ENCODE results near the gene EPN3.

DNA sequence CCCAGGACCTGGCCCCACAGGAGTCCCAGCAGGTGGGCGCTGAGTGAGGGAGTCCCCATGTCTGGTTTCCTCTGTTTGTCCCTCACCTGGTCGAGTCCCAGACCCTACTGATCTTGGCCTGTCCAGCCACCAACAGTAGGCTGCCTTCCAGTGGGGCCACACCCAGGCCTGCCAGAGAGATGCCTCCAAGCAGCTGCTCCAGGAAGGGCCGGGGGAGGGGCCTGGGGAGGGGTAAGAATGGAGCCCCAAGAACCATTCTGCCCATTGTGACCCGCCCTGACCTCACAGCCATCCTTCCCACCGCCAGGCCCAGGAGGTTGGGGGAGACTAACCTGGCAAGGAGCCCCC, 15.2 kb downstream of the EPN3 start:
- TF ChIP-seq, protein P1, sequence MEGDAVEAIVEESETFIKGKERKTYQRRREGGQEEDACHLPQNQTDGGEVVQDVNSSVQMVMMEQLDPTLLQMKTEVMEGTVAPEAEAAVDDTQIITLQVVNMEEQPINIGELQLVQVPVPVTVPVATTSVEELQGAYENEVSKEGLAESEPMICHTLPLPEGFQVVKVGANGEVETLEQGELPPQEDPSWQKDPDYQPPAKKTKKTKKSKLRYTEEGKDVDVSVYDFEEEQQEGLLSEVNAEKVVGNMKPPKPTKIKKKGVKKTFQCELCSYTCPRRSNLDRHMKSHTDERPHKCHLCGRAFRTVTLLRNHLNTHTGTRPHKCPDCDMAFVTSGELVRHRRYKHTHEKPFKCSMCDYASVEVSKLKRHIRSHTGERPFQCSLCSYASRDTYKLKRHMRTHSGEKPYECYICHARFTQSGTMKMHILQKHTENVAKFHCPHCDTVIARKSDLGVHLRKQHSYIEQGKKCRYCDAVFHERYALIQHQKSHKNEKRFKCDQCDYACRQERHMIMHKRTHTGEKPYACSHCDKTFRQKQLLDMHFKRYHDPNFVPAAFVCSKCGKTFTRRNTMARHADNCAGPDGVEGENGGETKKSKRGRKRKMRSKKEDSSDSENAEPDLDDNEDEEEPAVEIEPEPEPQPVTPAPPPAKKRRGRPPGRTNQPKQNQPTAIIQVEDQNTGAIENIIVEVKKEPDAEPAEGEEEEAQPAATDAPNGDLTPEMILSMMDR (IDR thresholded peaks at IDR 0.05), result no peak
- TF ChIP-seq, protein P2, sequence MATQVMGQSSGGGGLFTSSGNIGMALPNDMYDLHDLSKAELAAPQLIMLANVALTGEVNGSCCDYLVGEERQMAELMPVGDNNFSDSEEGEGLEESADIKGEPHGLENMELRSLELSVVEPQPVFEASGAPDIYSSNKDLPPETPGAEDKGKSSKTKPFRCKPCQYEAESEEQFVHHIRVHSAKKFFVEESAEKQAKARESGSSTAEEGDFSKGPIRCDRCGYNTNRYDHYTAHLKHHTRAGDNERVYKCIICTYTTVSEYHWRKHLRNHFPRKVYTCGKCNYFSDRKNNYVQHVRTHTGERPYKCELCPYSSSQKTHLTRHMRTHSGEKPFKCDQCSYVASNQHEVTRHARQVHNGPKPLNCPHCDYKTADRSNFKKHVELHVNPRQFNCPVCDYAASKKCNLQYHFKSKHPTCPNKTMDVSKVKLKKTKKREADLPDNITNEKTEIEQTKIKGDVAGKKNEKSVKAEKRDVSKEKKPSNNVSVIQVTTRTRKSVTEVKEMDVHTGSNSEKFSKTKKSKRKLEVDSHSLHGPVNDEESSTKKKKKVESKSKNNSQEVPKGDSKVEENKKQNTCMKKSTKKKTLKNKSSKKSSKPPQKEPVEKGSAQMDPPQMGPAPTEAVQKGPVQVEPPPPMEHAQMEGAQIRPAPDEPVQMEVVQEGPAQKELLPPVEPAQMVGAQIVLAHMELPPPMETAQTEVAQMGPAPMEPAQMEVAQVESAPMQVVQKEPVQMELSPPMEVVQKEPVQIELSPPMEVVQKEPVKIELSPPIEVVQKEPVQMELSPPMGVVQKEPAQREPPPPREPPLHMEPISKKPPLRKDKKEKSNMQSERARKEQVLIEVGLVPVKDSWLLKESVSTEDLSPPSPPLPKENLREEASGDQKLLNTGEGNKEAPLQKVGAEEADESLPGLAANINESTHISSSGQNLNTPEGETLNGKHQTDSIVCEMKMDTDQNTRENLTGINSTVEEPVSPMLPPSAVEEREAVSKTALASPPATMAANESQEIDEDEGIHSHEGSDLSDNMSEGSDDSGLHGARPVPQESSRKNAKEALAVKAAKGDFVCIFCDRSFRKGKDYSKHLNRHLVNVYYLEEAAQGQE (IDR thresholded peaks at IDR 0.05; ENCODE audit: low read depth, low read length), result no peak
- TF ChIP-seq POLR2AphosphoS5 (IDR thresholded peaks at IDR 0.05; ENCODE audit: low read depth, low read length) (no peak), RCOR1 (IDR thresholded peaks at IDR 0.05; ENCODE audit: low read length) (no peak), RFX5 (IDR thresholded peaks at IDR 0.05; ENCODE audit: low read length) (no peak), NRF1 (IDR thresholded peaks at IDR 0.05; ENCODE audit: low read depth, low read length) (no peak), GATA2 (CRISPR knock-in tag; IDR thresholded peaks at IDR 0.05) (no peak), EP300 (IDR thresholded peaks at IDR 0.05; ENCODE audit: borderline replicate concordance in 1 of 2, low read depth in 1 of 2, low read length in 1 of 2) (no peak), YY1 (IDR thresholded peaks at IDR 0.05; ENCODE audit: low read depth) (no peak), TAF1 (IDR thresholded peaks at IDR 0.05; ENCODE audit: borderline replicate concordance, low read depth, low read length) (no peak), FOXJ3 (CRISPR knock-in tag; IDR thresholded peaks at IDR 0.05) (no peak), RXRA (IDR thresholded peaks at IDR 0.05; ENCODE audit: borderline replicate concordance, low read depth) (no peak), TEAD4 (IDR thresholded peaks at IDR 0.05; ENCODE audit: borderline replicate concordance, insufficient read depth) (no peak)
- TF ChIP-seq, protein P3, sequence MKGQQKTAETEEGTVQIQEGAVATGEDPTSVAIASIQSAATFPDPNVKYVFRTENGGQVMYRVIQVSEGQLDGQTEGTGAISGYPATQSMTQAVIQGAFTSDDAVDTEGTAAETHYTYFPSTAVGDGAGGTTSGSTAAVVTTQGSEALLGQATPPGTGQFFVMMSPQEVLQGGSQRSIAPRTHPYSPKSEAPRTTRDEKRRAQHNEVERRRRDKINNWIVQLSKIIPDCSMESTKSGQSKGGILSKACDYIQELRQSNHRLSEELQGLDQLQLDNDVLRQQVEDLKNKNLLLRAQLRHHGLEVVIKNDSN (IDR thresholded peaks at IDR 0.05; ENCODE audit: borderline replicate concordance, low read depth), result no peak
